SK-N-SH (cell line): ENCODE data around the gene MRFAP1L1. TPM values are rescaled to one million over a fixed set of nuclear protein-coding genes. Genes with fewer than 3 reads are reported as not detected.
A peak's percentile ranks its signal among the peaks of the same experiment; 100 is the strongest.

Source experiments
- CTCF ChIA-PET: fragments of 300-600, 350-600 bp; formaldehyde crosslinking; extraction: SDS; loops from one replicate; lab custom pipeline; 2021; lab: Yijun Ruan, JAX
- POLR2A ChIA-PET: fragments of 350-600 bp; sonication (Branson Sonifier 250); formaldehyde crosslinking; extraction: SDS; loops from one replicate; lab custom pipeline; 2020; ENCODE audit warnings: antibody characterized with exemption, inconsistent platforms; lab: Yijun Ruan, JAX
- DNase-seq: peaks from one replicate; pipeline ENCODE4 v3.0.0; 2012
- H2AFZ ChIP-seq: fragments of 200-600 bp; sonication (generic); 2 replicates; pipeline ENCODE4 v1.8.1; 2016; ENCODE audit warnings: antibody characterized with exemption, mild to moderate bottlenecking, low read depth
- H3F3A ChIP-seq: fragments of 200-600 bp; sonication (generic); replicated peaks from 2 replicates; pipeline ENCODE3; 2016; ENCODE audit warnings: antibody characterized with exemption, mild to moderate bottlenecking; ENCODE audit not compliant: insufficient read depth
- H3K27ac ChIP-seq, 2 experiments: fragments of 200-500 bp in 1 of 2; fragments of 200-600 bp in 1 of 2; sonication (Bioruptor generic) in 1 of 2; sonication (generic), shearing (Covaris generic) in 1 of 2; 2 replicates each; pipeline versions ENCODE4 v1.5.1 to v1.6.1; 2014 to 2016; ENCODE audit warnings: low read depth in 2 of 2, inconsistent platforms in 1 of 2, low read length in 1 of 2, mild to moderate bottlenecking in 1 of 2, mixed read lengths in 1 of 2
- H3K27me3 ChIP-seq: fragments of 200-600 bp; sonication (generic), shearing (Covaris generic); 2 replicates; pipeline ENCODE4 v1.6.1; 2016; ENCODE audit warnings: mixed run types; ENCODE audit not compliant: insufficient read depth
- H3K36me3 ChIP-seq, 2 experiments: fragments of 200-500 bp in 1 of 2; fragments of 200-600 bp in 1 of 2; sonication (Bioruptor generic) in 1 of 2; sonication (generic) in 1 of 2; replicated peaks in 1 of 2; 2 replicates each; pipeline versions ENCODE3 to v1.5.1; 2014 to 2016; ENCODE audit warnings: low read length in 1 of 2, mild to moderate bottlenecking in 1 of 2; ENCODE audit not compliant: insufficient read depth in 2 of 2, control insufficient read depth in 1 of 2
- H3K4me1 ChIP-seq, 2 experiments: fragments of 200-500 bp in 1 of 2; fragments of 200-600 bp in 1 of 2; sonication (Bioruptor generic) in 1 of 2; sonication (generic), shearing (Covaris generic) in 1 of 2; 2 replicates each; pipeline versions ENCODE4 v1.5.1 to v1.6.1; 2014 to 2016; ENCODE audit warnings: low read depth in 1 of 2, low read length in 1 of 2, mixed run types in 1 of 2; ENCODE audit not compliant: insufficient read depth in 2 of 2, control insufficient read depth in 1 of 2
- H3K4me2 ChIP-seq: fragments of 200-600 bp; sonication (generic), shearing (Covaris generic); 2 replicates; pipeline ENCODE4 v1.6.1; 2017; ENCODE audit warnings: mixed run types
- H3K4me3 ChIP-seq, 2 experiments: fragments of 200-500 bp in 1 of 2; fragments of 200-600 bp in 1 of 2; sonication (Bioruptor generic) in 1 of 2; sonication (generic), shearing (Covaris generic) in 1 of 2; 2 replicates each; pipeline versions ENCODE4 v1.5.1 to v1.8.1; 2014 to 2016; ENCODE audit warnings: low read depth in 2 of 2, inconsistent platforms in 1 of 2, low read length in 1 of 2, mild to moderate bottlenecking in 1 of 2, mixed read lengths in 1 of 2, moderate library complexity in 1 of 2
- H3K79me2 ChIP-seq: fragments of 200-600 bp; sonication (generic); 2 replicates; pipeline ENCODE4 v1.8.1; 2017; ENCODE audit warnings: mild to moderate bottlenecking; ENCODE audit not compliant: insufficient read depth
- H3K9ac ChIP-seq: fragments of 200-600 bp; sonication (generic); 2 replicates; pipeline ENCODE4 v1.6.1; 2017; ENCODE audit warnings: mixed run types
- H3K9me2 ChIP-seq: fragments of 200-600 bp; sonication (generic); 2 replicates; pipeline ENCODE4 v1.6.1; 2017; ENCODE audit warnings: mixed run types
- H3K9me3 ChIP-seq: fragments of 200-600 bp; sonication (generic); 2 replicates; pipeline ENCODE4 v1.6.1; 2017; ENCODE audit warnings: mixed run types, mild to moderate bottlenecking, moderate library complexity
- H4K20me1 ChIP-seq: fragments of 200-600 bp; sonication (generic); 2 replicates; pipeline ENCODE4 v1.6.1; 2017; ENCODE audit warnings: mild to moderate bottlenecking, mixed run types; ENCODE audit not compliant: insufficient read depth
- CHD2 ChIP-seq: fragments of 150-350 bp; IDR thresholded peaks from 2 replicates; pipeline ENCODE4 v1.6.1; 2018; ENCODE audit warnings: low read length; ENCODE audit not compliant: partially characterized antibody
- CTCF ChIP-seq: fragments of 200-600 bp; sonication (generic); IDR thresholded peaks from 2 replicates; pipeline ENCODE4 v1.6.1; 2017; ENCODE audit warnings: antibody characterized with exemption, mild to moderate bottlenecking, moderate library complexity
- ELF1 ChIP-seq: IDR thresholded peaks from 2 replicates; pipeline ENCODE4 v1.4.0; 2012
- FOSL2 ChIP-seq: IDR thresholded peaks from 2 replicates; pipeline ENCODE4 v1.4.0; 2012; ENCODE audit warnings: low read depth, mild to moderate bottlenecking, moderate library complexity, borderline replicate concordance
- FOXJ3 ChIP-seq: sonication (generic); formaldehyde crosslinking; IDR thresholded peaks from 2 replicates; pipeline ENCODE4 v1.5.1; 2020; ENCODE audit warnings: mild to moderate bottlenecking, missing genetic modification reagents
- GABPA ChIP-seq: IDR thresholded peaks from 2 replicates; pipeline ENCODE4 v1.4.0; 2012; ENCODE audit warnings: low read depth, mild to moderate bottlenecking
- GATA2 ChIP-seq: sonication (generic); formaldehyde crosslinking; IDR thresholded peaks from 2 replicates; pipeline ENCODE4 v1.5.0; 2020; ENCODE audit warnings: mild to moderate bottlenecking, missing genetic modification reagents
- MAX ChIP-seq: IDR thresholded peaks from 2 replicates; pipeline ENCODE4 v1.4.0; 2012; ENCODE audit warnings: low read depth
- MEF2A ChIP-seq: IDR thresholded peaks from 2 replicates; pipeline ENCODE4 v1.4.0; 2012; ENCODE audit warnings: low read depth, borderline replicate concordance
- MXI1 ChIP-seq: IDR thresholded peaks from 2 replicates; pipeline ENCODE4 v1.6.1; 2012; ENCODE audit warnings: mild to moderate bottlenecking, low read depth, low read length, improper control_type of control experiment
- NRF1 ChIP-seq: IDR thresholded peaks from 2 replicates; pipeline ENCODE4 v1.6.1; 2012; ENCODE audit warnings: low read depth, mild to moderate bottlenecking, low read length
- PBX3 ChIP-seq: IDR thresholded peaks from 2 replicates; pipeline ENCODE4; 2012
- POLR2AphosphoS5 ChIP-seq: IDR thresholded peaks from 2 replicates; pipeline ENCODE4 v1.6.1; 2012; ENCODE audit warnings: low read depth, low read length
- RCOR1 ChIP-seq: fragments of 150-350 bp; IDR thresholded peaks from 2 replicates; pipeline ENCODE4 v1.6.1; 2017; ENCODE audit warnings: antibody characterized with exemption, low read length
- REST ChIP-seq: IDR thresholded peaks from 2 replicates; pipeline ENCODE4 v1.6.1; 2012; ENCODE audit warnings: mild to moderate bottlenecking, low read depth, low read length, moderate library complexity
- RXRA ChIP-seq: IDR thresholded peaks from 2 replicates; pipeline ENCODE4 v1.4.0; 2012; ENCODE audit warnings: low read depth, mild to moderate bottlenecking, borderline replicate concordance
- TAF1 ChIP-seq: IDR thresholded peaks from 2 replicates; pipeline ENCODE4 v1.6.1; 2012; ENCODE audit warnings: low read depth, mild to moderate bottlenecking, low read length, moderate library complexity, borderline replicate concordance
- TCF12 ChIP-seq: IDR thresholded peaks from 2 replicates; pipeline ENCODE4 v1.4.0; 2012
- TEAD4 ChIP-seq: IDR thresholded peaks from 2 replicates; pipeline ENCODE4 v1.4.0; 2012; ENCODE audit warnings: mild to moderate bottlenecking, borderline replicate concordance; ENCODE audit not compliant: insufficient read depth
- USF1 ChIP-seq: IDR thresholded peaks from 2 replicates; pipeline ENCODE4 v1.4.0; 2012; ENCODE audit warnings: low read depth, borderline replicate concordance
- YY1 ChIP-seq: IDR thresholded peaks from 2 replicates; pipeline ENCODE4 v1.4.0; 2012; ENCODE audit warnings: low read depth, mild to moderate bottlenecking
- ZBTB33 ChIP-seq: IDR thresholded peaks from 2 replicates; pipeline ENCODE4 v1.4.0; 2012; ENCODE audit warnings: low read depth, borderline replicate concordance
- WGBS: methylation state at CpG from one replicate; pipeline ENCODE4 v1.1.6; 2017; ENCODE audit warnings: low lambda C conversion rate; 5-methylcytosine and 5-hydroxymethylcytosine counted together
- polyA plus RNA-seq, 3 experiments: library from polyadenylated mRNA; depleted of rRNA; stranded (reverse); fragments of >200 nt; gene quantifications; 2 replicates each; pipeline ENCODE4 v1.2.3, GENCODE V29; 2012

Gene MRFAP1L1
- polyA plus RNA-seq, 1 of the 3 experiments (the other 2 are of a cell fraction), result 60.3 TPM

- peak overlapping the region; percentile 80 for H3K9ac ChIP-seq
- H3K9me2 ChIP-seq, result no peaks in the 10 kb centered on the region
- 0% methylated on average over 34 of the region's 89 CpGs for WGBS
- H3K4me3 ChIP-seq, result peak overlapping the region; percentile 73 to 87
- POLR2A ChIA-PET, result interaction anchor here (0.6 to 1.6 kb wide), 16 partner anchors 10 to 395 kb away, joined by 3 to 11 read pairs (median 4); partner anchors contain the start of genes BLOC1S4, MAN2B2, MRFAP1 and MRFAP1L1
- peak overlapping the region; percentile 83 for H3K4me2 ChIP-seq
- H4K20me1 ChIP-seq, result peaks cover 14% of the 10 kb centered on the region
- H3K27ac ChIP-seq, result peak overlapping the region; percentile 89 to 91
- H2AFZ ChIP-seq, result peak overlapping the region; percentile 99
- H3F3A ChIP-seq, result peaks cover 10% of the 10 kb centered on the region
- TF ChIP-seq NRF1 (peak; percentile 97), RXRA (no peak), TCF12 (no peak), FOSL2 (no peak), TAF1 (peak; percentile 90; the same call in 1 of the 2 replicates), MAX (peak; percentile 98), ELF1 (no peak), FOXJ3 (CRISPR knock-in tag) (0 out of 2 replicates have a peak, but pooled peaks have one; percentile 15), REST (peak; percentile 14; the same call in 1 of the 2 replicates), ZBTB33 (no peak), MXI1 (peak; percentile 78), CTCF (no peak), RCOR1 (peak; percentile 66), GABPA (no peak), USF1 (no peak), POLR2AphosphoS5 (peak; percentile 90), MEF2A (no peak), PBX3 (no peak), YY1 (peak; percentile 73; the same call in 1 of the 2 replicates), TEAD4 (no peak), GATA2 (CRISPR knock-in tag) (no peak), CHD2 (peak; percentile 72)
- H3K36me3 ChIP-seq, result peaks cover 9 to 12% of the 10 kb centered on the region in 2 experiments
- H3K4me1 ChIP-seq, result peaks cover 16 to 20% of the 10 kb centered on the region in 2 experiments; a peak in 2 of 4 replicates
- CTCF ChIA-PET, result interaction anchor here (0.8 to 3.5 kb wide), 10 partner anchors 11 to 395 kb away, joined by 3 to 25 read pairs (median 4); no protein-coding TSS in a partner anchor
- DNase-seq, result peak; percentile 100
- H3K27me3 ChIP-seq, result no peaks in the 10 kb centered on the region
- H3K9me3 ChIP-seq, result no peaks in the 10 kb centered on the region
- peaks cover 40% of the 10 kb centered on the region for H3K79me2 ChIP-seq
Observed at GRCh38 chr4:6673660-6674499, 35.8 kb downstream of the MRFAP1L1 start.
